HL-60 (cell line): ENCODE measurements around the gene GLYR1.

Experiments
- CTCF ChIP-seq: IDR thresholded peaks from one replicate; pipeline ENCODE4 v1.5.1; 2011; ENCODE audit warnings: low read length, control low read depth, inconsistent platforms; ENCODE audit not compliant: insufficient read depth
- REST ChIP-seq: IDR thresholded peaks from 2 replicates; pipeline ENCODE4 v1.6.1; 2012; ENCODE audit warnings: low read depth; ENCODE audit not compliant: insufficient replicate concordance
- SPI1 ChIP-seq: IDR thresholded peaks from 2 replicates; pipeline ENCODE4 v1.6.1; 2012; ENCODE audit warnings: low read depth, mild to moderate bottlenecking, borderline replicate concordance

- TF ChIP-seq SPI1, result no peak
- no peak for TF ChIP-seq REST
- no peak for TF ChIP-seq CTCF
Measured at GRCh38 chr16:4870138-4870671, 23.1 kb upstream of the GLYR1 start.
